Esophagus squamous epithelium (tissue), 5 donors: ENCODE data around the gene POR. TPM values are rescaled to one million over a fixed set of nuclear protein-coding genes. Genes with fewer than 3 reads are reported as not detected.
A peak's percentile ranks its signal among the peaks of the same experiment; 100 is the strongest.

ENCODE experiments used
- DNase-seq: peaks from one replicate; lab custom pipeline; 2025; lab: John Stamatoyannopoulos, UW
- H3K27ac ChIP-seq, 4 donors: fragments of 200-600 bp; sonication (generic); one replicate each; pipeline ENCODE4 v1.5.1; 2016 to 2019; ENCODE audit warnings: mild to moderate bottlenecking in 1 of 4
- H3K27me3 ChIP-seq, 4 donors: fragments of 200-600 bp; sonication (generic); 1 replicate in 3 of 4; 2 replicates in 1 of 4; pipeline versions ENCODE4 v1.5.1 to v1.6.0; 2017 to 2021; ENCODE audit warnings: antibody characterized with exemption in 1 of 4
- H3K36me3 ChIP-seq, 3 donors: fragments of 200-600 bp; sonication (generic); one replicate each; pipeline ENCODE4 v1.5.1; 2016 to 2019
- H3K4me1 ChIP-seq, 3 donors: fragments of 200-600 bp; sonication (generic); one replicate each; pipeline ENCODE4 v1.5.1; 2017 to 2019
- H3K4me3 ChIP-seq, 4 donors: fragments of 200-600 bp; sonication (generic); 1 replicate in 3 of 4; 2 replicates in 1 of 4; pipeline ENCODE4 v1.5.1; 2016 to 2019; ENCODE audit warnings: mild to moderate bottlenecking in 2 of 4, moderate library complexity in 1 of 4
- H3K9me3 ChIP-seq, 3 donors: fragments of 200-600 bp; sonication (generic); one replicate each; pipeline ENCODE4 v1.5.1; 2016 to 2019
- POLR2A ChIP-seq, 4 donors: fragments of 450-650 bp; IDR thresholded peaks; one replicate each; pipeline ENCODE4 v1.6.1; 2017; ENCODE audit warnings: antibody characterized with exemption in 4 of 4, mild to moderate bottlenecking in 4 of 4, moderate library complexity in 3 of 4
- WGBS, 2 donors: methylation state at CpG; one replicate each; pipeline ENCODE4 v1.1.5; 2018; 5-methylcytosine and 5-hydroxymethylcytosine counted together
- intact Hi-C: fragments of 100-400 bp; cut with DNase I; formaldehyde crosslinking; loops from one replicate; pipeline ENCODE4 v1.15.0; 2022
- total RNA-seq, 4 donors: library from RNA; depleted of rRNA; stranded (reverse); fragments of >200 nt; gene quantifications; one replicate each; pipeline ENCODE4 v1.1.0, GENCODE V29; 2016
- TF ChIP-seq, protein P1 (sequence below), 6 experiments: fragments of 450-650 bp in 4 of 6; fragments of 200-600 bp in 2 of 6; sonication (generic) in 2 of 6; IDR thresholded peaks; one replicate each; pipeline ENCODE4 v1.5.1; 2016 to 2019; ENCODE audit warnings: antibody characterized with exemption in 6 of 6, mild to moderate bottlenecking in 4 of 6, moderate library complexity in 4 of 6
- donor health status: DM: yes; HTN: yes; CAD: no.

The POR gene
- total RNA-seq, 4 donors from 2014 or later = 71.0 to 116 (median 81.6) TPM

DNA sequence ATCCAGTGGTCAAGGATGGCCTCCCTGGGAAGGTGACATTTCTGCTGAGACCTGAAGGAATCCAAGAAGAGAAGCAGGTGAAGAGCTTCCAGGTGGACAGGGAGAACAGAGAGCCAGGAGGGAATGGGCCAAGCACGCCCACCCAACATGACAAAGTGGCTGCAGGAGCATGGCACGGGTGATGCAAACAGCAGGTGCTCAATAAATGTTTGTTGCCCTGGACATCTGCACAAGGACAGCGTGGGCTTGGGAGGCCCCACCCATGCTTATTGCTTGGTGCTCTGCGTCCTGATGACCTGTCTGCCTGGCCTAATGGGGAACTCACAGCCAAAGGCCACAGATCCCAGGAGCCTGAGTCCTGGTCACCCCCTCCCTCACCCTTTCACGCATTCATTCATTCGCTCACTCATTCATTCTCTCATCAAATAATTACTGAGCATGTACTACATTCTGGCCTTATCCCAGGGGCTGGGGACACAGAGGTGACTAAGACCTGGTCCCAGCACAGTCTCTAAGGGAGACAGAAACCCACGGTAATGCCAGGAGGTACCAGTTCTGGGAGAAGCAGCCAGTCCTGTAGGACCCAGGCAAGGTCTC is 23.0 kb upstream of the POR start:
- DNase-seq = no peak
- H3K4me3 ChIP-seq = no peak overlapping the region
- H3K27ac ChIP-seq = peak overlapping the region; percentile 47 to 80 (median 72)
- TF ChIP-seq, protein P1, sequence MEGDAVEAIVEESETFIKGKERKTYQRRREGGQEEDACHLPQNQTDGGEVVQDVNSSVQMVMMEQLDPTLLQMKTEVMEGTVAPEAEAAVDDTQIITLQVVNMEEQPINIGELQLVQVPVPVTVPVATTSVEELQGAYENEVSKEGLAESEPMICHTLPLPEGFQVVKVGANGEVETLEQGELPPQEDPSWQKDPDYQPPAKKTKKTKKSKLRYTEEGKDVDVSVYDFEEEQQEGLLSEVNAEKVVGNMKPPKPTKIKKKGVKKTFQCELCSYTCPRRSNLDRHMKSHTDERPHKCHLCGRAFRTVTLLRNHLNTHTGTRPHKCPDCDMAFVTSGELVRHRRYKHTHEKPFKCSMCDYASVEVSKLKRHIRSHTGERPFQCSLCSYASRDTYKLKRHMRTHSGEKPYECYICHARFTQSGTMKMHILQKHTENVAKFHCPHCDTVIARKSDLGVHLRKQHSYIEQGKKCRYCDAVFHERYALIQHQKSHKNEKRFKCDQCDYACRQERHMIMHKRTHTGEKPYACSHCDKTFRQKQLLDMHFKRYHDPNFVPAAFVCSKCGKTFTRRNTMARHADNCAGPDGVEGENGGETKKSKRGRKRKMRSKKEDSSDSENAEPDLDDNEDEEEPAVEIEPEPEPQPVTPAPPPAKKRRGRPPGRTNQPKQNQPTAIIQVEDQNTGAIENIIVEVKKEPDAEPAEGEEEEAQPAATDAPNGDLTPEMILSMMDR (IDR thresholded peaks at IDR 0.05) = no peak
- no peak for TF ChIP-seq POLR2A (IDR thresholded peaks at IDR 0.05)
- peaks cover 10 to 23% (median 11%) of the 10 kb centered on the region in 3 donors for H3K36me3 ChIP-seq
- intact Hi-C loops = no loop called here
- no peaks in the 10 kb centered on the region for H3K27me3 ChIP-seq
- peaks cover 7 to 31% (median 20%) of the 10 kb centered on the region in 3 donors for H3K4me1 ChIP-seq
- WGBS, 2 donors = 85 to 95% methylated on average over 7 of the region's 7 CpGs
- no peaks in the 10 kb centered on the region for H3K9me3 ChIP-seq

DNA sequence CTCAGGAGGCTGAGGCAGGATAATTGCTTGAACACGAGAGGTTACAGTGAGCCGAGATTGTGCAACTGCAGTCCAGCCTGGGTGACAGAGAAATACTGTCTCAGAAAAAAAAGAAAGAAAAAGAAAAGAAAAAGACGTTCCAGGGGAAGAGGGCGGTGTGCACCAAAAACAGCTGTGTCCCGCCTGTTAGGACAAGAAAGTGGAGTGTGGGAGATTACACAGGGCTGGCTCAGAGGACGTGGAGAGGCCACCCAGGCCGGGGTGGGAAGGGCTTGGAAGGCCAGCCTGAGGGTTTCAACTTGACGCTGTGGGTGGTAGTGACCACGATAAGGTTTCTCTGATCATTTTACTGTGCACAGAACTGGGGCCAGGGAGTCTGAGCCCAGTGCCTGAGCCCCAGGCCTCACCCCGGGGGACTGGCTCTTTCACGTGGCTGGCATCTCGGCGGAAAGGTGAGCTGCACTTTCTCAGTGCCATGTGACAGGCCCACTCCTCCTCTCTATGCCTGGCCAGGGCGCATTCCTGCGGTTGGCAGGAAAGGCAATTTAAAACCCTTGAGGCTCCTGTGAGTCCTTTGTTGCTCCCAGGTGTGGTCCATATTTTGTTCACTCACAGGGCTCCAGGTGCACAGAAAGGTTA is 22.2 kb upstream of the POR start:
- Histone ChIP-seq H3K4me3 (no peak overlapping the region), H3K4me1 (peaks cover 7 to 31% (median 20%) of the 10 kb centered on the region in 3 donors), H3K36me3 (peaks cover 6 to 14% (median 8%) of the 10 kb centered on the region in 3 donors), H3K27ac (peak overlapping the region; percentile 64 to 80 (median 72)), H3K9me3 (no peaks in the 10 kb centered on the region), H3K27me3 (no peaks in the 10 kb centered on the region)
- intact Hi-C loops = no loop called here
- 23 to 30% methylated on average over 13 to 15 of the region's 15 CpGs for WGBS, 2 donors
- TF ChIP-seq, protein P1 (IDR thresholded peaks at IDR 0.05) = no peak
- no peak for TF ChIP-seq POLR2A (IDR thresholded peaks at IDR 0.05)
- DNase-seq = no peak

- 85 to 88% methylated on average over 2 to 3 of the region's 6 CpGs for WGBS, 2 donors
- TF ChIP-seq POLR2A (IDR thresholded peaks at IDR 0.05) = no peak
- TF ChIP-seq, protein P1 (IDR thresholded peaks at IDR 0.05) = no peak
- intact Hi-C loops = no loop called here
- DNase-seq = no peak
- Histone ChIP-seq H3K27ac (no peak overlapping the region), H3K4me3 (no peak overlapping the region), H3K36me3 (no peaks in the 10 kb centered on the region), H3K27me3 (no peaks in the 10 kb centered on the region), H3K4me1 (peaks cover 7 to 28% (median 17%) of the 10 kb centered on the region in 3 donors), H3K9me3 (no peaks in the 10 kb centered on the region)
Observed at GRCh38 chr7:75896803-75897327, 18.1 kb upstream of the POR start.

- intact Hi-C loops = no loop called here
- no peak for TF ChIP-seq POLR2A (IDR thresholded peaks at IDR 0.05)
- TF ChIP-seq, protein P1 (IDR thresholded peaks at IDR 0.05) = no peak
Observed at GRCh38 chr7:75900617-75901315, 14.2 kb upstream of the POR start.

More at GRCh38 chr7:75900617-75901315, 14.2 kb upstream of the POR start:
- Histone ChIP-seq H3K4me1 (peaks cover 1 to 15% (median 5%) of the 10 kb centered on the region in 3 donors), H3K36me3 (no peaks in the 10 kb centered on the region), H3K4me3 (no peak overlapping the region), H3K9me3 (no peaks in the 10 kb centered on the region), H3K27me3 (no peaks in the 10 kb centered on the region), H3K27ac (no peak overlapping the region)
- DNase-seq = no peak
- WGBS, 2 donors = 79 to 81% methylated on average over 8 to 9 of the region's 9 CpGs
